ENCODE measurements around the gene ASIC5.

DNA sequence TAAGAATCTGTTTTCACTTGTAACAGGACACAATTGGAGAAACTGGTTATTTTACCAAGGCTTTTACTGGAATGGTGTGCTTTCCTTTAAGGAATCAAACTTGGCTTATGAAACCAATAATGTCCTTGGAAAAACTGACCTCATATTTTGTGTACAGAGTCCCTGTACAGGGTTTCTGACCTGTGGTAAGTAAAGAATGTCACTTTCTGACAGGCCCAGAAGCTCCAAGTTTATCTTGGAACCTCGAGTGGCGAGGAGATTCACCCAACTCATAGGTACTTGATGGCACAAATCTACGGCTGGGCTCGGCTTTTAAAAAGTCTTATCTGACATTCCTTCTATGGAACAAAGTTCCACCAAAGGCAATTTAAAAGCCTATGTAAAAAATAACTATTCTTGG is 17.0 kb downstream of the ASIC5 start:
- TF ChIP-seq POLR2AphosphoS5 (IDR thresholded peaks at IDR 0.05; ENCODE audit: low read depth, low read length) (no peak), POLR2A (IDR thresholded peaks at IDR 0.05; ENCODE audit: low read depth, low read length) (no peak), TAF1 (IDR thresholded peaks at IDR 0.05; ENCODE audit: borderline replicate concordance, low read depth, low read length) (no peak)
